VCaP (cell line): ENCODE data around the gene C9.

Experiments used
- H3K27ac ChIP-seq: fragments of 450-650 bp; 2 replicates; pipeline ENCODE4 v1.5.1; 2017
- TF ChIP-seq, protein P1 (sequence below): fragments of 450-650 bp; conservative IDR thresholded peaks from 2 replicates; pipeline ENCODE4 v1.5.1; 2017; ENCODE audit warnings: mild to moderate bottlenecking, moderate library complexity

Gene C9

DNA sequence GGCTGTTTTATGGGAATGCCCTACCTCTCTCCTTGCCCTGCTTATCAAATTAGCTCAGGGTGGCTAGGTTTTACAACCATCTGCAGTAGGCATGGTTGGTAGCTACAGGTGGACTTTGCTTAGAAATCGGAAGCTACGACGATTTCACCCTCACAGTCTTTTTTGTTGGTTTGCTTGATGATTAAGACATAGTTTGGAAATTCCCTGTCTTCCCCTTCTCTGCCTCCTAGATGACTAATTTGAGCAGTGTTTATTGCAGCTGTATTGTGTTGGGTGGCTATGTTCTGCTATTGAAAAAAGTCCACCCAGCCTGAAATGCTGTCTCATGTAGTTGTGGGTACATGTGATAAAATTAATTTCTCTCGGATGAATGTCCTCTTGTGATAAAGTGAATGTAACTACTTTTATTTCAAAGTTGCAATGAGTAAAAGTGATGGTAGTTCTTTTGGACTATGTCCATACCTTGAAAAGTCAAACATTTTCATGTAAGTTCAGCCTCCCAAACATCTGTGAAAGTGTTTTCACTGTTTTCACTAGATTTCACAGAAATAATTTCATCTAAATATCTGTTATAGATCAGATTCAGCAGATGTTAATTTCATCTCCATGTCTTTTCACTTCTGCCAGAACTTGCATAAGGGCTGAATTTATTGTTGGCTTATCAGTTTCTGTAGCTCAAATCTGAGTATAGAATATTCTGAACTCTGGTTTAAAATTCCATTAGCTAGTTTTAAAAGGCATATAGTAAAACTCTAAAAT lies 107.6 kb downstream of the C9 start:
- TF ChIP-seq, protein P1, sequence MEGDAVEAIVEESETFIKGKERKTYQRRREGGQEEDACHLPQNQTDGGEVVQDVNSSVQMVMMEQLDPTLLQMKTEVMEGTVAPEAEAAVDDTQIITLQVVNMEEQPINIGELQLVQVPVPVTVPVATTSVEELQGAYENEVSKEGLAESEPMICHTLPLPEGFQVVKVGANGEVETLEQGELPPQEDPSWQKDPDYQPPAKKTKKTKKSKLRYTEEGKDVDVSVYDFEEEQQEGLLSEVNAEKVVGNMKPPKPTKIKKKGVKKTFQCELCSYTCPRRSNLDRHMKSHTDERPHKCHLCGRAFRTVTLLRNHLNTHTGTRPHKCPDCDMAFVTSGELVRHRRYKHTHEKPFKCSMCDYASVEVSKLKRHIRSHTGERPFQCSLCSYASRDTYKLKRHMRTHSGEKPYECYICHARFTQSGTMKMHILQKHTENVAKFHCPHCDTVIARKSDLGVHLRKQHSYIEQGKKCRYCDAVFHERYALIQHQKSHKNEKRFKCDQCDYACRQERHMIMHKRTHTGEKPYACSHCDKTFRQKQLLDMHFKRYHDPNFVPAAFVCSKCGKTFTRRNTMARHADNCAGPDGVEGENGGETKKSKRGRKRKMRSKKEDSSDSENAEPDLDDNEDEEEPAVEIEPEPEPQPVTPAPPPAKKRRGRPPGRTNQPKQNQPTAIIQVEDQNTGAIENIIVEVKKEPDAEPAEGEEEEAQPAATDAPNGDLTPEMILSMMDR, result no peak
- no peak overlapping the region for H3K27ac ChIP-seq

DNA sequence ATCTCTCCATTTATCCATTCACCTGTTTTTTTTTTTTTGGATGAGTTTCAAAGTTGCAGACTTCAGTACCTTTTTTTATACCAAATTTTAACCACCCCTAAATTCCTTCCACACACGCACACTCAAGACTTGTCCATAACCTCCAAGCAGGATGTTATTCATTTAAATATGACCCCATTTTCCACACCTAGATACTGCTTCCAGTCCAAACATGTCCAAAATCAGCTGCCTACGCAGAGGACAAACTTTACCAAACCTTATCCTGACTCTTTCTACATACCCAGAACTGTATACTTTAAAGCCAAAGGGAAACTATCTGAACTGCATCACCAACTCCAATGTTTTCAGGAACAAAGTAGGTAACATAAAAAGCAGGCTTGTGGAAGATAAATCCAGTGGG lies 108.9 kb downstream of the C9 start:
- no peak overlapping the region for H3K27ac ChIP-seq

DNA sequence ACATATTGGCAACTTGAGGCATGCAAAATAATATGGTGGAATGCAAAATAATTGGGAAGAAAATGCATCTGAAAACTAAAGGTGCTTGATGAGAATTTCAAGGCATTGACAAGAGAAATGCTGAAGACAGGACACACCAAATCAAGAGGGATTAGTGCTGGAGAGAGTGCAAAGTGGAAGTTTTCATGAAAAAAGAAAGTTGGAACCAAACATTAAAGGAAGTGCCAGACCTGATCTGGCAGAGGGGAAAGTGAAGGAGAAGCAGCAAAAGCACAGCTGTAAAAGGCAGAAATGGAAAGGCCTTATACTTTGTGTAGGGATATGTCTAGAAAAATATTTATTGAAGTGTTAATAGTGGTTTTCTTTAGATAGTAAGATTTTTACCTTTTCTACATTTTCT lies 109.6 kb downstream of the C9 start:
- TF ChIP-seq, protein P1, result no peak
- no peak overlapping the region for H3K27ac ChIP-seq

More for the DNA sequence above, 108.9 kb downstream of the C9 start:
- TF ChIP-seq, protein P1, result no peak

DNA sequence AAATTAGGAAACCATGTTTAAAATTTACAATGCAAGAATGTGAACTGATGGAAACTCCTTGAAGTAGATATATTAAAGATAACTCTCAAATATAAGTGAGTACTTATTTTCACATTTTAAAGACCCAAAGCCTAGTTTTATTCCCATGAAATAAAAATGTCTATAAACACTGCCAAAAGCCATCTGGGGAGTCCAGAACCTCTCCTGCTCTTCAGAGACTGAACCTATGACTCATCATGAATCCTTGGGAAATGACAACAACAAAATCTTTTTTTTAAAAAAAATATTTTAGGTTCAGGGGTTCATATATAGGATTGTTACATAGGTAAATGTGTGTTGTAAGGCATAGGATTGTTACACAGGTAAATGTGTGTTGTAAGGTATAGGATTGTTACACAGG lies 111.1 kb downstream of the C9 start:
- TF ChIP-seq, protein P1, result no peak
- H3K27ac ChIP-seq, result no peak overlapping the region

DNA sequence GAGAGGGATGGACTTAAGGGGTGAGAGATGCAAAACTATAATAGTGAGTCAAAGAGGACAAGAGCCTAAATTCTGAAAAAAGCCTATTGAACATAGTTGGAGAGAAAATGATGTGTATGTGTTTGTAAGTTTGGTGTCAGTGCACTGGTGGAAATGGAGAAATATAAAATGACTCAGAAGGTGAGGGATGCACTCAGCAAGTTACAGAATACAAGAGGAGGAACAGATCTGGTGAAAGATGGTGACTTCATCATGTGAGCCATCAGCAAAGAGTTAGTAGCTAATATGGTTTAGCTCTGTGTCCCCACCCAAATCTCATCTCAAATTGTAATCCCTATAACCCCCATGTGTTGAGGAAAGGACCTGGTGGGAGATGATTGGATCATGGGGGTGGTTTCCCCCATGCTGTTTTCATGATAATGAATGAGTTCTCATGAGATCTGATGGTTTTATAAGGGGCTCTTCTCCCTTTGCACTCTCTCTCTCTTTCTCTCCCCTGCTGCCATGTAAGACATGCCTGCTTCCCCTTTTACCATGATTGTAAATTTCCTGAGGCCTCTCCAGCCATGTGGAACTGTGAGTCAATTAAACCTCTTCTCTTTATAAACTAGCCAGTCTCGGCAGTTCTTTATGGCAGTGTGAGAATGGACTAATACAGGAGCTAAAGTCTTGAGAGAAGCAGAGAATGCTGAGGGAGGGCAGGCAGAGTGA lies 114.6 kb downstream of the C9 start:
- H3K27ac ChIP-seq, result no peak overlapping the region
- TF ChIP-seq, protein P1, result no peak

DNA sequence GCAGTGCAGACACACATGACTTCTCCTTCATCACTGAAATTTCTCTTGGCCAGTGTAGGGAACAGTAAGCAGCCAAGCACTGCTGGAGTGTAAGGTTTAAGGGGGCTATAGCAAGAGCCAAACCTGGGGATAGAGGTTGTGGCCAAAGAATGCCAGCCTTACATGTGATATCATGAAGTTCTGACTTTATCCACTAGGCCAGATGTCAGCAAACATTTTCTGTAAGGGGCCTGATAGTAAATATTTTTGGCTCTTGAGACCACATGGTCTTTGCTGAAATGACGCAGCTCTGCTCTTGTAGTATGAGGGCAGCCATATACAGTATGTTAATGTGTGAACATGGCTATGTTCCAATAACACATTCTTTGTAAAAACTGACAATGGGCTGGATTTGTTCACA lies 115.2 kb downstream of the C9 start:
- TF ChIP-seq, protein P1, result no peak
- no peak overlapping the region for H3K27ac ChIP-seq

DNA sequence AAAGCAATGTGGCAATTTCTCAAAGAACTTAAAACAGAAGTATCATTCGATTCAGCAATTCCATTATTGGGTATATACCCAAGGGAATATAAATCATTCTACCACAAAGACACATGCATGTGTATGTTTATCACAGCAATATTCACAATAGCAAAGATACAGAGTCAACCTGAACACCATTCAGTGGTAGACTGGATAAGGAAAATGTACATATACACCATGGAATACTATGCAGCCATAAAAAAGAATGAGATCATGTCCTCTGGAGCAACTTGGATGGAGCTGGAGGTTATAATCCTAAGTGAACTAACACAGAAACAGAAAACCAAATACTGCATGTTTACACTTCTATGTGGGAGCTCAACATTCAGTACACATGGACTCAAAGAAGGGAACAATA lies 123.5 kb downstream of the C9 start:
- TF ChIP-seq, protein P1, result no peak
- no peak overlapping the region for H3K27ac ChIP-seq
